ENCODE results near the gene TEX2. TPM values are rescaled to one million over a fixed set of nuclear protein-coding genes. Genes with fewer than 3 reads are reported as not detected.
A peak's percentile ranks its signal among the peaks of the same experiment; 100 is the strongest.
"Not testable (repeated sequence)": the region's sequence is repeated elsewhere in the genome, so short reads cannot be mapped to it uniquely, and the experiment has no call there.

TEX2 gene
- total and polyA plus RNA-seq, 7 donors = 4.6 to 50.7 (median 39.3) TPM

DNA sequence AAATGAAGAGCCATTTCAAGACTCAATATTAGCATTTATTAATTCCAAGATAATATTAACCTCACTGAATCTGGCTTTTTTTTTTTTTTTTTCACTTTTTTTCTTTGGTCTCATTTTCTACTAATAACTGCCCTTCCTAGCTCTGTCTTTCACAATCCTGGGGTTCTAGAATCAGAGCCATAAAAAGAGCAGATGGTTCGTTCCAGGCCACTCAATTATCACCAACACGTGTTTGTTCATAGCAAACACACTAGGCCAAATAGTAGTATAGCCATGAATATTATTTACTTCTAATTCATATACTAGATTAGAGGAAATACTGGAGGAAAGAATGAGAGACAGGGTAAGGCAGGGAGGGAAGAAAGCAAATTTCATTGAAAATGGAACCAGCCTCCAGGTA is 39.8 kb downstream of the TEX2 start:
- no peaks in the 10 kb centered on the region for H3K36me3 ChIP-seq
- DNase-seq = no peak
- H3K4me3 ChIP-seq = no peak overlapping the region
- H3K9me3 ChIP-seq = no peaks in the 10 kb centered on the region
- TF ChIP-seq EP300 (IDR thresholded peaks at IDR 0.05) = no peak
- TF ChIP-seq, protein P1, sequence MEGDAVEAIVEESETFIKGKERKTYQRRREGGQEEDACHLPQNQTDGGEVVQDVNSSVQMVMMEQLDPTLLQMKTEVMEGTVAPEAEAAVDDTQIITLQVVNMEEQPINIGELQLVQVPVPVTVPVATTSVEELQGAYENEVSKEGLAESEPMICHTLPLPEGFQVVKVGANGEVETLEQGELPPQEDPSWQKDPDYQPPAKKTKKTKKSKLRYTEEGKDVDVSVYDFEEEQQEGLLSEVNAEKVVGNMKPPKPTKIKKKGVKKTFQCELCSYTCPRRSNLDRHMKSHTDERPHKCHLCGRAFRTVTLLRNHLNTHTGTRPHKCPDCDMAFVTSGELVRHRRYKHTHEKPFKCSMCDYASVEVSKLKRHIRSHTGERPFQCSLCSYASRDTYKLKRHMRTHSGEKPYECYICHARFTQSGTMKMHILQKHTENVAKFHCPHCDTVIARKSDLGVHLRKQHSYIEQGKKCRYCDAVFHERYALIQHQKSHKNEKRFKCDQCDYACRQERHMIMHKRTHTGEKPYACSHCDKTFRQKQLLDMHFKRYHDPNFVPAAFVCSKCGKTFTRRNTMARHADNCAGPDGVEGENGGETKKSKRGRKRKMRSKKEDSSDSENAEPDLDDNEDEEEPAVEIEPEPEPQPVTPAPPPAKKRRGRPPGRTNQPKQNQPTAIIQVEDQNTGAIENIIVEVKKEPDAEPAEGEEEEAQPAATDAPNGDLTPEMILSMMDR (IDR thresholded peaks at IDR 0.05) = no peak
- no peak for TF ChIP-seq POLR2AphosphoS5 (IDR thresholded peaks at IDR 0.05)
- no peak for TF ChIP-seq POLR2A (IDR thresholded peaks at IDR 0.05)
- no peaks in the 10 kb centered on the region for H3K27me3 ChIP-seq
- 35 to 75% methylated on average over 2 of the region's 2 CpGs for WGBS, 2 donors
- no peak overlapping the region for H3K27ac ChIP-seq
- intact Hi-C loops (cut with DNase I) = loop anchor here (5.0 kb wide), 1 partner anchor 39 kb away; the partner anchor contains the start of gene TEX2
- no peaks in the 10 kb centered on the region for H3K4me1 ChIP-seq

DNA sequence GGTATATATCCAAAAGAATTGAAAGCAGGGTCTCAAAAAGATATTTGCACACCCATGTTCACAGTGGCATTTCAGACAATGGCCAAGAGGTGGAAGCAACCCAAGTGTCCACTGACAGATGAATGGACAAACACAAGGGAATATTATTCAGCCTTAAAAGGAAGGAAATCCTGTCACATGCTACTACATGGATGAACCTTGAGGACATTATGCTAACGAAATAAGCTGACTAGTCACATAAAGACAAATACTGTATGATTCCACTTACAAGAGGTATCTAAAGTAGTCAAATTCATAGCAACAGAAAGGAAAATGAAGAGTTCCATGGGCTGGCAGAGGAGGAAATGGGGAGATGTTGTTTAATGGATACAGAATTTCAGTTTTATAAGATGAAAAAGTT is 41.4 kb downstream of the TEX2 start:
- peaks cover 0 to 13% (median 12%) of the 10 kb centered on the region in 4 donors for H3K4me1 ChIP-seq
- no peak overlapping the region for H3K4me3 ChIP-seq
- WGBS, 2 donors = 87 to 95% methylated on average over 1 of the region's 1 CpG
- no peaks in the 10 kb centered on the region for H3K9me3 ChIP-seq
- H3K27ac ChIP-seq = no peak overlapping the region
- intact Hi-C loops (cut with DNase I) = loop anchor here (5.0 kb wide), 1 partner anchor 41 kb away; the partner anchor contains the start of gene TEX2
- TF ChIP-seq POLR2AphosphoS5 (IDR thresholded peaks at IDR 0.05) (no peak), EP300 (IDR thresholded peaks at IDR 0.05) (no peak), POLR2A (IDR thresholded peaks at IDR 0.05) (no peak)
- TF ChIP-seq, protein P1 (IDR thresholded peaks at IDR 0.05) = no peak
- H3K36me3 ChIP-seq = no peaks in the 10 kb centered on the region
- no peak for DNase-seq
- H3K27me3 ChIP-seq = no peaks in the 10 kb centered on the region

DNA sequence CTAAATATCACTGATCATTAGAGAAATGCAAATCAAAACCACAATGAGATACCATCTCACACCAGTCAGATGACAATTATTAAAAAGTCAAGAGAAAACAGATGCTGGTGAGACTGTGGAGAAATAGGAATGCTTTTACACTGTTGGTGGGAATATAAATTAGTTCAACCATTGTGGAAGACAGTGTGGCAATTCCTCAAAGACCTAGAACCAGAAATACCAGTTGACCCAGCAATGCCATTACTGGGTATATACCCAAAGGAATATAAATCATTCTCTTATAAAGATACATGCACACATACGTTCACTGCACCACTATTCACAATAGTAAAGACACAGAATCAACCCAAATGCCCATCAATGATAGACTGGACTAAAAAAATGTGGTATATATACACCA is 42.5 kb downstream of the TEX2 start:
- intact Hi-C loops (cut with DNase I) = loop anchor here (5.0 kb wide), 1 partner anchor 42 kb away; the partner anchor contains the start of gene TEX2
- not testable (repeated sequence) for H3K36me3 ChIP-seq, H3K4me3 ChIP-seq, H3K9me3 ChIP-seq, DNase-seq, H3K27me3 ChIP-seq, H3K27ac ChIP-seq
- WGBS, 2 donors = 59 to 87% methylated on average over 1 of the region's 1 CpG
- H3K4me1 ChIP-seq = peaks cover 0 to 24% (median 23%) of the 10 kb centered on the region in 4 donors

DNA sequence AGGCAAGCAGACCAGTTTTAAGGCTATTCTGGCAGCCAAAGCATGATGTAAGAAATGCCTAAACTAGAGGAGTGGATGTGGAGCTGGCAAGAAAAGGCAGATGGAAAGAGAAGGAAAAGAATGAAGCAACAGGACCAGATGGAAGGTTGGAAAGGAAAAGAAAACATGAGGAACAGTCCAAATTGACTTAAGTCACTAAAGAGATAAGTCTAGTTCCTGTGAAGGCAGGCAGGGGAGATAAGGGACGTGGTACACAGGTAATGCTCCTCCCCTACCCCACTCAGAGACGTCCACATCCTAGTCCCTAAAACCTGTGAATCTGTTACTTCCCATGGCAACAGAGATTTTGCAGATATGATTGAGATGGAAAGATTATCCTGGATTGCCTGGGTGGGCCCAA is 43.5 kb downstream of the TEX2 start:
- no peaks in the 10 kb centered on the region for H3K9me3 ChIP-seq
- H3K36me3 ChIP-seq = no peaks in the 10 kb centered on the region
- no peaks in the 10 kb centered on the region for H3K27me3 ChIP-seq
- peaks cover 0 to 34% (median 33%) of the 10 kb centered on the region in 4 donors for H3K4me1 ChIP-seq
- DNase-seq = no peak
- peak overlapping the region in 2 of 4 donors; percentile 7 to 35 for H3K27ac ChIP-seq
- intact Hi-C loops (cut with DNase I) = no loop called here
- no peak overlapping the region for H3K4me3 ChIP-seq
- TF ChIP-seq POLR2A (IDR thresholded peaks at IDR 0.05) = no peak
- no peak for TF ChIP-seq POLR2AphosphoS5 (IDR thresholded peaks at IDR 0.05)
- no peak for TF ChIP-seq EP300 (IDR thresholded peaks at IDR 0.05)
- 47 to 63% methylated on average over 2 of the region's 2 CpGs for WGBS, 2 donors

DNA sequence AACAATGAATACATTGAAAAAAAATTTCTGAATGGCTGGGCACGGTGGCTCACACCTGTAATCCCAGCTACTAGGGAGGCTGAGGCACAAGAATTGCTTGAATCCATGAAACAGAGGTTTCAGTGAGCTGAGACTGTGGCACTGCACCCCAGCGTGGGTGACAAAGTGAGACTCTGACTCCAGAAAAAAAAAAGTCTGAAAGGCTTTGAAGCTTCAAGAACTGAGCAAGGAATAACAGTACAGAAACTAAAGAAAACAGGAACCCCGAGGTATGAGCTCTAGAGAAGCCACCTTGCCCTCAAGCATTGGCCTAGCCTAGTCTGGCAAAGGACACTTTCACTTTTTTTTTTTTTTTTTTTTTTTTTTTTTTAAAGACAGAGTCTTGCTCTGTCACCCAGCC is 45.0 kb downstream of the TEX2 start:
- 64 to 82% methylated on average over 3 of the region's 3 CpGs for WGBS, 2 donors
- TF ChIP-seq POLR2A (IDR thresholded peaks at IDR 0.05) (no peak), POLR2AphosphoS5 (IDR thresholded peaks at IDR 0.05) (no peak), EP300 (IDR thresholded peaks at IDR 0.05) (no peak)
- TF ChIP-seq, protein P1 (IDR thresholded peaks at IDR 0.05) = no peak
- Histone ChIP-seq H3K4me3 (no peak overlapping the region), H3K4me1 (peaks cover 0 to 47% (median 44%) of the 10 kb centered on the region in 4 donors), H3K27ac (peak overlapping the region in 1 of 4 donors; percentile 76), H3K27me3 (no peaks in the 10 kb centered on the region), H3K9me3 (no peaks in the 10 kb centered on the region), H3K36me3 (peaks cover 0 to 9% (median 5%) of the 10 kb centered on the region in 4 donors)
- no peak for DNase-seq
- intact Hi-C loops (cut with DNase I) = no loop called here

DNA sequence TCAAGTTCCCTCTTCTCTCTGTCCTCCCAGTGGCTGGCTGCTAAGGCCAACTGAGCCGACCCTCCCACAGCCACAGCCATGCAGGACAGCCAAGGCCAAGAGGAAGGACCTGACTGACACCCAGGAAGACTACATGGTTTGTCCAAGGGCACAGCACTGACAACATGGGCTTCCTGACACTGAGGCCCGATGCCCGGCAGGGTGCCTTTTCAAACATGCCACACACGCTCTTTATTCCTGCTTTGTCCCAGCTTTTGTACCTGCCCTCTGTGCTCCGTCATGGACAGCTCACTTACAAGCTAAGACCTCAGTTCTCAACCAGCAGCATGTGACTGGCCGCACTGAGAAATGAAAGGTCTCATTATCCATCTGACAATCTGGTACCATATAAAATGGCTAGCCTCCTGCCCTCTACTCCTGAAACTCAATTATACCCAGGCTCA is 45.8 kb downstream of the TEX2 start:
- 86 to 87% methylated on average over 6 of the region's 6 CpGs for WGBS, 2 donors
- DNase-seq = no peak
- no peak overlapping the region for H3K4me3 ChIP-seq
- H3K9me3 ChIP-seq = no peaks in the 10 kb centered on the region
- peak overlapping the region in 3 of 4 donors; percentile 58 to 76 (median 64) for H3K27ac ChIP-seq
- no peak for TF ChIP-seq POLR2A (IDR thresholded peaks at IDR 0.05)
- TF ChIP-seq POLR2AphosphoS5 (IDR thresholded peaks at IDR 0.05) = no peak
- TF ChIP-seq, protein P1 (IDR thresholded peaks at IDR 0.05) = no peak
- TF ChIP-seq EP300 (IDR thresholded peaks at IDR 0.05) = no peak
- peaks cover 0 to 9% (median 5%) of the 10 kb centered on the region in 4 donors for H3K36me3 ChIP-seq
- H3K4me1 ChIP-seq = peaks cover 0 to 55% (median 52%) of the 10 kb centered on the region in 4 donors
- no peaks in the 10 kb centered on the region for H3K27me3 ChIP-seq
- intact Hi-C loops (cut with DNase I) = no loop called here

All from sigmoid colon (tissue), 7 donors.